ENCODE results near the gene CCL28.
"Not testable (repeated sequence)": the region's sequence is repeated elsewhere in the genome, so short reads cannot be mapped to it uniquely, and the experiment has no call there.

The CCL28 gene

GRCh38 chr5:43367453-43367852 is 44.7 kb downstream of the CCL28 start:
- DNase-seq (ENCODE audit: low read depth in 1 of 2, low spot score in 1 of 2), result no peak
- no peak overlapping the region for H3K4me3 ChIP-seq (replicated peaks; ENCODE audit: insufficient read depth, low read length)
- H3K27me3 ChIP-seq (ENCODE audit: insufficient read depth, poor library complexity, severe bottlenecking), result no peaks in the 10 kb centered on the region
- TF ChIP-seq GABPA (IDR thresholded peaks at IDR 0.05; ENCODE audit: low read depth), result no peak
- TF ChIP-seq SPI1 (IDR thresholded peaks at IDR 0.05; ENCODE audit: borderline replicate concordance, low read depth), result no peak
- TF ChIP-seq POLR2AphosphoS5 (IDR thresholded peaks at IDR 0.05; ENCODE audit: low read depth), result no peak
- TF ChIP-seq, protein P1, sequence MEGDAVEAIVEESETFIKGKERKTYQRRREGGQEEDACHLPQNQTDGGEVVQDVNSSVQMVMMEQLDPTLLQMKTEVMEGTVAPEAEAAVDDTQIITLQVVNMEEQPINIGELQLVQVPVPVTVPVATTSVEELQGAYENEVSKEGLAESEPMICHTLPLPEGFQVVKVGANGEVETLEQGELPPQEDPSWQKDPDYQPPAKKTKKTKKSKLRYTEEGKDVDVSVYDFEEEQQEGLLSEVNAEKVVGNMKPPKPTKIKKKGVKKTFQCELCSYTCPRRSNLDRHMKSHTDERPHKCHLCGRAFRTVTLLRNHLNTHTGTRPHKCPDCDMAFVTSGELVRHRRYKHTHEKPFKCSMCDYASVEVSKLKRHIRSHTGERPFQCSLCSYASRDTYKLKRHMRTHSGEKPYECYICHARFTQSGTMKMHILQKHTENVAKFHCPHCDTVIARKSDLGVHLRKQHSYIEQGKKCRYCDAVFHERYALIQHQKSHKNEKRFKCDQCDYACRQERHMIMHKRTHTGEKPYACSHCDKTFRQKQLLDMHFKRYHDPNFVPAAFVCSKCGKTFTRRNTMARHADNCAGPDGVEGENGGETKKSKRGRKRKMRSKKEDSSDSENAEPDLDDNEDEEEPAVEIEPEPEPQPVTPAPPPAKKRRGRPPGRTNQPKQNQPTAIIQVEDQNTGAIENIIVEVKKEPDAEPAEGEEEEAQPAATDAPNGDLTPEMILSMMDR (IDR thresholded peaks at IDR 0.05; ENCODE audit: insufficient read depth, low read length), result no peak
- TF ChIP-seq REST (IDR thresholded peaks at IDR 0.05; ENCODE audit: insufficient replicate concordance, low read depth), result no peak
- H3K27ac ChIP-seq (replicated peaks), result no peak overlapping the region

GRCh38 chr5:43366680-43367246 is 45.4 kb downstream of the CCL28 start:
- not testable (repeated sequence) for DNase-seq (ENCODE audit: low read depth in 1 of 2, low spot score in 1 of 2); H3K27ac ChIP-seq (replicated peaks); H3K4me3 ChIP-seq (replicated peaks; ENCODE audit: insufficient read depth, low read length); H3K27me3 ChIP-seq (ENCODE audit: insufficient read depth, poor library complexity, severe bottlenecking)

GRCh38 chr5:43365155-43365554 is 47.0 kb downstream of the CCL28 start:
- DNase-seq (ENCODE audit: low read depth in 1 of 2, low spot score in 1 of 2); H3K4me3 ChIP-seq (replicated peaks; ENCODE audit: insufficient read depth, low read length); H3K27me3 ChIP-seq (ENCODE audit: insufficient read depth, poor library complexity, severe bottlenecking); H3K27ac ChIP-seq (replicated peaks): not testable (repeated sequence)

- no peak overlapping the region for H3K4me3 ChIP-seq (replicated peaks; ENCODE audit: insufficient read depth, low read length)
- DNase-seq (ENCODE audit: low read depth in 1 of 2, low spot score in 1 of 2), result no peak
- H3K27me3 ChIP-seq (ENCODE audit: insufficient read depth, poor library complexity, severe bottlenecking), result no peaks in the 10 kb centered on the region
- TF ChIP-seq, protein P1 (IDR thresholded peaks at IDR 0.05; ENCODE audit: insufficient read depth, low read length), result no peak
- no peak for TF ChIP-seq REST (IDR thresholded peaks at IDR 0.05; ENCODE audit: insufficient replicate concordance, low read depth)
- no peak for TF ChIP-seq GABPA (IDR thresholded peaks at IDR 0.05; ENCODE audit: low read depth)
- TF ChIP-seq SPI1 (IDR thresholded peaks at IDR 0.05; ENCODE audit: borderline replicate concordance, low read depth), result no peak
- TF ChIP-seq POLR2AphosphoS5 (IDR thresholded peaks at IDR 0.05; ENCODE audit: low read depth), result no peak
- H3K27ac ChIP-seq (replicated peaks), result no peak overlapping the region
Measured at GRCh38 chr5:43363445-43364152, 48.6 kb downstream of the CCL28 start.
